Measurements from ENCODE around the gene USP20. TPM values are rescaled to one million over a fixed set of nuclear protein-coding genes. Genes with fewer than 3 reads are reported as not detected.

Gene USP20
- total RNA-seq, 1 experiment from 2014 or later, result 22.1 TPM

DNA sequence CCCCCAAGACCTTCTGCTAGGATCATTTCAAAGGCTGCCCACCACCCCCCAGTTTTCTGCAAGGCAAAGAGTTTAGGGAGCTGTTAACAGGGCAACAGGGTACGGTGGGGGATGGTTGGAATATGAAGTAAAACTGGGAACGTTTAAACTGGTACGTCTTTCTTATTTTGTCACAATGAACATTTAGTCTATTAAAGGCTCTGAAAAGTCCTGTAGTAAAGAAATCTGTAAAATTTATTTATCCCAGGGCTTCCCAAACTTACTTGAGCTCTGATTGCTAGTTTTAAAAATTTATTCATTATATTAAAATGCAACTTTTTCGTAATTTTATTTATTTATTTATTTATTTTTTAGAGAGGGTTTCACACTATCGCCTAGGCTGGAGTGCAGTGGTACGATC lies 62.0 kb downstream of the USP20 start:
- Histone ChIP-seq H3K4me1 (replicated peaks; ENCODE audit: insufficient read depth) (peaks cover 10% of the 10 kb centered on the region), H4K20me1 (ENCODE audit: insufficient read depth) (no peaks in the 10 kb centered on the region), H3K27me3 (ENCODE audit: insufficient read depth, low read depth) (no peaks in the 10 kb centered on the region), H3K27ac (no peak overlapping the region), H3K79me2 (ENCODE audit: low read depth) (no peaks in the 10 kb centered on the region), H3K4me3 (no peak overlapping the region), H3K9me2 (ENCODE audit: insufficient read depth) (no peaks in the 10 kb centered on the region), H3F3A (ENCODE audit: insufficient read depth, low read depth) (peaks cover 18% of the 10 kb centered on the region; the same call in 1 of the 2 replicates), H3K36me3 (ENCODE audit: low read depth) (0 out of 2 replicates have a peak, but pooled peaks cover 3% of the 10 kb centered on the region), H3K9me3 (ENCODE audit: insufficient read depth, low read depth) (no peaks in the 10 kb centered on the region), H2AFZ (no peak overlapping the region), H3K4me2 (no peak overlapping the region)
- ChIA-PET POLR2A (ENCODE audit: unreplicated experiment) (no interaction called here), CTCF (interaction anchor here (0.7 kb wide), 1 partner anchor 78 kb away, joined by 3 read pairs; no protein-coding TSS in a partner anchor)
- BruUV-seq (replicated peaks), result no TSS peak
- TF ChIP-seq EZH2 (IDR thresholded peaks at IDR 0.05; ENCODE audit: low read depth), result no peak
- TF ChIP-seq, protein P1, sequence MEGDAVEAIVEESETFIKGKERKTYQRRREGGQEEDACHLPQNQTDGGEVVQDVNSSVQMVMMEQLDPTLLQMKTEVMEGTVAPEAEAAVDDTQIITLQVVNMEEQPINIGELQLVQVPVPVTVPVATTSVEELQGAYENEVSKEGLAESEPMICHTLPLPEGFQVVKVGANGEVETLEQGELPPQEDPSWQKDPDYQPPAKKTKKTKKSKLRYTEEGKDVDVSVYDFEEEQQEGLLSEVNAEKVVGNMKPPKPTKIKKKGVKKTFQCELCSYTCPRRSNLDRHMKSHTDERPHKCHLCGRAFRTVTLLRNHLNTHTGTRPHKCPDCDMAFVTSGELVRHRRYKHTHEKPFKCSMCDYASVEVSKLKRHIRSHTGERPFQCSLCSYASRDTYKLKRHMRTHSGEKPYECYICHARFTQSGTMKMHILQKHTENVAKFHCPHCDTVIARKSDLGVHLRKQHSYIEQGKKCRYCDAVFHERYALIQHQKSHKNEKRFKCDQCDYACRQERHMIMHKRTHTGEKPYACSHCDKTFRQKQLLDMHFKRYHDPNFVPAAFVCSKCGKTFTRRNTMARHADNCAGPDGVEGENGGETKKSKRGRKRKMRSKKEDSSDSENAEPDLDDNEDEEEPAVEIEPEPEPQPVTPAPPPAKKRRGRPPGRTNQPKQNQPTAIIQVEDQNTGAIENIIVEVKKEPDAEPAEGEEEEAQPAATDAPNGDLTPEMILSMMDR (conservative IDR thresholded peaks at IDR 0.05), result no peak
- intact Hi-C loops (cut with micrococcal nuclease; ENCODE audit: unreplicated experiment), result no loop called here
- DNase-seq, result no peak

DNA sequence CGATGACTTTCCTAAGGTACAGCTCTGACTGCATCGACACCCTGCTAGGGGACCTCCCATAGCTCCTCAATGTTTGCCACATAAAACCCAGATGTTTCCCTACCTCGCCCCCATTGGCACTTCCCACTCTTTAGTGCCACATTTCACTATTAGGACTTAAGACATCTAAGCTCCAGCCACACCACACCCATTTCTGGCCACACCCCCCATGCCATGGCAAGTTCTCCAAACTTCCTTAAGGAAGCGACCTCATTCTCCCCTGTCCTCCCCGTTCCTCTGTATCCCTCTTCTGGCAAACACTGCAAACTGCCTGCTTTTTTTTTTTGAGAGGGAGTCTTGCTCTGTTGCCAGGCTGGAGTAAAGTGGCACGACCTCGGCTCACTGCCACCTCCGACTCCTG lies 62.9 kb downstream of the USP20 start:
- H3K27ac ChIP-seq, result no peak overlapping the region
- H4K20me1 ChIP-seq (ENCODE audit: insufficient read depth), result no peaks in the 10 kb centered on the region
- DNase-seq, result peak in 1 of 2 experiments; percentile 57
- ChIA-PET POLR2A (ENCODE audit: unreplicated experiment) (interaction anchor here (0.7 kb wide), 1 partner anchor 242 kb away, joined by 5 read pairs; no protein-coding TSS in a partner anchor), CTCF (no interaction called here)
- H3F3A ChIP-seq (ENCODE audit: insufficient read depth, low read depth), result peaks cover 18% of the 10 kb centered on the region; the same call in 1 of the 2 replicates
- no peak overlapping the region for H2AFZ ChIP-seq
- no peak for TF ChIP-seq EZH2 (IDR thresholded peaks at IDR 0.05; ENCODE audit: low read depth)
- TF ChIP-seq, protein P1 (conservative IDR thresholded peaks at IDR 0.05), result no peak
- no TSS peak for BruUV-seq (replicated peaks)
- 0 out of 2 replicates have a peak, but pooled peaks cover 3% of the 10 kb centered on the region for H3K36me3 ChIP-seq (ENCODE audit: low read depth)
- H3K9me2 ChIP-seq (ENCODE audit: insufficient read depth), result no peaks in the 10 kb centered on the region
- no peaks in the 10 kb centered on the region for H3K9me3 ChIP-seq (ENCODE audit: insufficient read depth, low read depth)
- H3K4me2 ChIP-seq, result no peak overlapping the region
- H3K27me3 ChIP-seq (ENCODE audit: insufficient read depth, low read depth), result no peaks in the 10 kb centered on the region
- H3K4me1 ChIP-seq (replicated peaks; ENCODE audit: insufficient read depth), result peaks cover under 1% of the 10 kb centered on the region; the same call in 1 of the 2 replicates
- no peaks in the 10 kb centered on the region for H3K79me2 ChIP-seq (ENCODE audit: low read depth)
- intact Hi-C loops (cut with micrococcal nuclease; ENCODE audit: unreplicated experiment), result no loop called here
- no peak overlapping the region for H3K4me3 ChIP-seq

DNA sequence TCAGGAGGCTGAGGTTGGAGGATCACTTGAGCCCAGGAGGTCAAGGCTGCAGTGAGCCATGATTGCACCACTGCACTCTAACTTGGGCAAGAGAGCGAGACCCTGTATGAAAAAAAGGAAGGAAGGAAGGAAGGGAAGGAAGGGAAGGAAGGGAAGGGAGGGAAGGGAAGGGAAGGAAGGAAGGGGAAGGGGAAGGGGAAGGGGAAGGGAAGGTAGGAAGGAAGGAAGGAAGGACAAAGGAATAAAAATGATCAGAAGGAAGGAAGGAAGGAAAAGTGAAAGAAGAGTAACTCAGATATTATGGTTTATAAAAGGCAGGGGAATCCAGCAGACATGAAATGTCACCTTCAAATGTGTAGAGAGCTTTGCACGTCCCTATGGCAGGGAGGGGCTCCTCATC lies 64.4 kb downstream of the USP20 start:
- Histone ChIP-seq H3K4me2 (no peak overlapping the region), H3K79me2 (ENCODE audit: low read depth) (no peaks in the 10 kb centered on the region), H4K20me1 (ENCODE audit: insufficient read depth) (no peaks in the 10 kb centered on the region), H3F3A (ENCODE audit: insufficient read depth, low read depth) (peaks cover 15% of the 10 kb centered on the region; the same call in 1 of the 2 replicates), H3K9me3 (ENCODE audit: insufficient read depth, low read depth) (no peaks in the 10 kb centered on the region), H3K4me1 (replicated peaks; ENCODE audit: insufficient read depth) (no peaks in the 10 kb centered on the region), H3K27me3 (ENCODE audit: insufficient read depth, low read depth) (no peaks in the 10 kb centered on the region), H3K9me2 (ENCODE audit: insufficient read depth) (no peaks in the 10 kb centered on the region), H2AFZ (no peak overlapping the region), H3K27ac (no peak overlapping the region), H3K4me3 (no peak overlapping the region), H3K36me3 (ENCODE audit: low read depth) (0 out of 2 replicates have a peak, but pooled peaks cover 3% of the 10 kb centered on the region)
- BruUV-seq (replicated peaks), result no TSS peak
- TF ChIP-seq, protein P1 (conservative IDR thresholded peaks at IDR 0.05), result no peak
- no peak for TF ChIP-seq EZH2 (IDR thresholded peaks at IDR 0.05; ENCODE audit: low read depth)
- ChIA-PET CTCF (no interaction called here), POLR2A (ENCODE audit: unreplicated experiment) (no interaction called here)
- intact Hi-C loops (cut with micrococcal nuclease; ENCODE audit: unreplicated experiment), result no loop called here
- no peak for DNase-seq

Measured in PC-9 (cell line).